Esophagus muscularis mucosa (tissue), 3 donors: ENCODE data around the gene SLC5A4.

ENCODE experiments used
- EP300 ChIP-seq: sonication (generic); formaldehyde crosslinking; IDR thresholded peaks from one replicate; pipeline ENCODE4 v1.6.1; 2017; ENCODE audit warnings: antibody characterized with exemption
- TF ChIP-seq, protein P1 (sequence below), 3 experiments: fragments of 200-600 bp in 2 of 3; fragments of 450-650 bp in 1 of 3; sonication (generic) in 2 of 3; IDR thresholded peaks; one replicate each; pipeline ENCODE4 v1.5.1; 2017 to 2019; ENCODE audit warnings: antibody characterized with exemption in 3 of 3, mild to moderate bottlenecking in 2 of 3, moderate library complexity in 1 of 3

GRCh38 chr22:32255726-32256125 lies 579 bp upstream of the SLC5A4 start:
- TF ChIP-seq, protein P1, sequence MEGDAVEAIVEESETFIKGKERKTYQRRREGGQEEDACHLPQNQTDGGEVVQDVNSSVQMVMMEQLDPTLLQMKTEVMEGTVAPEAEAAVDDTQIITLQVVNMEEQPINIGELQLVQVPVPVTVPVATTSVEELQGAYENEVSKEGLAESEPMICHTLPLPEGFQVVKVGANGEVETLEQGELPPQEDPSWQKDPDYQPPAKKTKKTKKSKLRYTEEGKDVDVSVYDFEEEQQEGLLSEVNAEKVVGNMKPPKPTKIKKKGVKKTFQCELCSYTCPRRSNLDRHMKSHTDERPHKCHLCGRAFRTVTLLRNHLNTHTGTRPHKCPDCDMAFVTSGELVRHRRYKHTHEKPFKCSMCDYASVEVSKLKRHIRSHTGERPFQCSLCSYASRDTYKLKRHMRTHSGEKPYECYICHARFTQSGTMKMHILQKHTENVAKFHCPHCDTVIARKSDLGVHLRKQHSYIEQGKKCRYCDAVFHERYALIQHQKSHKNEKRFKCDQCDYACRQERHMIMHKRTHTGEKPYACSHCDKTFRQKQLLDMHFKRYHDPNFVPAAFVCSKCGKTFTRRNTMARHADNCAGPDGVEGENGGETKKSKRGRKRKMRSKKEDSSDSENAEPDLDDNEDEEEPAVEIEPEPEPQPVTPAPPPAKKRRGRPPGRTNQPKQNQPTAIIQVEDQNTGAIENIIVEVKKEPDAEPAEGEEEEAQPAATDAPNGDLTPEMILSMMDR (IDR thresholded peaks at IDR 0.05), result no peak
- TF ChIP-seq EP300, result no peak
